Astrocyte (in vitro differentiated cells and primary cell): Measurements from ENCODE around the gene NBEA.

Source experiments
- CTCF ChIP-seq: IDR thresholded peaks from 2 replicates; pipeline ENCODE4 v1.5.1; 2011; ENCODE audit warnings: low read depth, mild to moderate bottlenecking, inconsistent platforms, low read length, moderate library complexity; ENCODE audit not compliant: insufficient read depth
- EZH2 ChIP-seq: IDR thresholded peaks from 2 replicates; pipeline ENCODE4 v1.6.1; 2012; ENCODE audit warnings: mild to moderate bottlenecking, low read length, inconsistent platforms; ENCODE audit not compliant: insufficient read depth

- TF ChIP-seq CTCF, result no peak
- peak; percentile 56 for TF ChIP-seq EZH2
Measured at GRCh38 chr13:35470671-35471661, 528.9 kb downstream of the NBEA start.
